ENCODE data around the gene FAM118A.
"Not testable (repeated sequence)": the region's sequence is repeated elsewhere in the genome, so short reads cannot be mapped to it uniquely, and the experiment has no call there.

FAM118A gene

DNA sequence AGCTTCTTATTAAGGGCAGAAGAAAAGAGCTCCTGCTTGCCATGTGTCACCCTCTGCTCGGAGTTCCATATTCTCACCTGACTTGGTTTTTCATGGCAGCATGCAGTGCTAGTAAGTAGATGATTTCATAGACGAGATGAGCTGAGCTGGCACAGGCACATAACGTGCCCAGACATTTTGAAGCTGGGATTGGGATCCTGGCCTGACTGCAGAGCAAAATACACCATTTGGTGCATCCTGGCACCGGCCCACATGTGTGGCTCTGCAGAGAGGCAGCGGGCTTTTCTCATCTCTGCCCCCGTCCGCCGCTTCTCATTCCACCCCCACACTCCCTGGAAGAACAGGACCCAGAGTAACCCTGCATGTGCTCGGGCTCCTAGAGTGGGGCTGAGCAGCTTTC lies 24.8 kb downstream of the FAM118A start:
- no peak for DNase-seq

DNA sequence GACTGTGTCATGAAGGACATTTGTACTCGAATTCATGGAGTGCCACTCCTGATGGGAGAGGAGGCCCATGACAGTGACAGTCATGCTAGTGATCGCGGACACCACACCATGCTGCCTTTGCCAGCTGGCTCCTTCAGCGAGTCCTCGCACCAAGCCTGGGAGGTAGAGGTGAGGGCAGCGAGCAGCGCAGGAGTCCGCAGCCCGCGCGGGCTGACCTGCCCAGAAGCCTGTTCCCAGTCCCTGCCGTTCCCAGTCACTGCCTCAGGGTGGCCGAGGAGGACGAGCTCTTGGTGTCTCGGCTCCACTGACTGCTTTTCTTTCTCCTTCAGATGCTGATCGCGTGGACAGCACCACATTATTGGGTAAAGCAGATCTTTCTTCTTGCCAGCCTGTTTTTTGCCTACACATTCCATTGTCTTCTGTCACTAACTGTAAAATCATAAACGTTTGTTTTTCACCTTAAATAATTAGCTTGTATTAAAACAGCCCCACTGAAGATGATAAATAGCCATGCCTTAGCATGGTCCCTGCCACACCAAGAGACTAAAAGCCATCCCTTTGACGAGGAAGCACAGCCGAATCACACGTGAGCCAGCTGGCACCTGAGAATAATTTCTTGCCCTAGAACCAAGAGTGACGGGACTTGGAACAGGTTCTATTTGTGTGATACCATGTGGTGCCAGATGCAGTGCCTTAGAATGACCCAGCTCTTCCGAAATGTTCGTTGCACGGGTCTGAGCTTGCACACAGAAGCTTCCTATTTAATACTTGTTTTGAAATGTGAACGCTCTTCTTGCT lies 25.5 kb downstream of the FAM118A start:
- no peak for DNase-seq

DNA sequence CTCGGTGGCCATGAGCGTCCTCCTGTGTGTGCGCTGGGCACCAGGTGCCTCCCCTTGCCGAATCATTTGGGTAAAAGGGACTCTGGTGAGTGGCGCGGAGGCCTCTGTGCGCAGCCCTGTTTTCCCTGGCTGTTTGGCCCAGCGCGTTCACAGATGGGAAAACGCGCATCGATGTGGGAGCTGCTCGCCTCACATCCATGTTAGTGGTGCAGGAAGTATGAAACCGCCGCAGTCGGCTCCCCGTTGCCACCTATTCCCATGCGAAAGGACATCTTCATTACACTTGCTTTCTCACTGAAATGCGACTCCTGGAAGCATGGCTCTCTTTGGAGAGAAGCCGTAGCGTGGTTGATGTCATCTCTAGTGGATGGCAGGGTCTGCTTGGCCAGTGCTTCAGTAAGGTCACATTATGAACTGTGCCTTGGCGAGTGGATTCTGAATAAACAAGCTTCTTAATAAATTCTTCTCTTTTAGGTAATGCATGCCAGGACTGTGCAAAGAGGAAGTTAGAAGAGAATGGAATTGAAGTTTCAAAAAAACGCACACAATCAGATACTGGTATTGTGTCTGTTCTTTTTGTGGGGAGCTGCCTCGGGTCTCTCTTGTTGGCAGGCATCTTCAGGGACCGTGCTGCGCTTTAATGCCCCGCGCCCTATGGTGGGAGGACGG lies 26.3 kb downstream of the FAM118A start:
- DNase-seq: no peak

DNA sequence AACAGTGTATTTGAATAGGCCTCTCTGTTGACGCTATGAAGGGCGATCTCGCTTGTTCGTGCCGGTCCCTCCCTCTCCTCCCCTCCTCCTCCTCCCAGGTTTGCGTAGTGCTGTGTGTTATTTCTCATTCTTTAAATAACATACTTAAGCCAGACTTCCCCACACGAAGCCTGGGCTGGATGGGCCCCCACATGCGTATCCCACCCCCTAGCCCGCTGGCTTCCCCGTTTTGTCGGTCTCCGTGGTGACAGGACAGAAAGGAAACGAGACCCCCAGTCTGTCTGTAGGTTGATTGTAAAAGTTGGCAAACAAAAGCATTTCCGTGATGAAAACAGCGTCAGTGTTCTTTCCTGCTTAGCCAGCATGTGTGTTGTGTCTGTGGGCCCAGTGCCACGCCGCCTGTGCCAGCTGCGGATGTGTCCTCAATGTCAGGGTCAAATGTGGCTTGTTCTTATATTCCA lies 27.3 kb downstream of the FAM118A start:
- no peak for DNase-seq

DNA sequence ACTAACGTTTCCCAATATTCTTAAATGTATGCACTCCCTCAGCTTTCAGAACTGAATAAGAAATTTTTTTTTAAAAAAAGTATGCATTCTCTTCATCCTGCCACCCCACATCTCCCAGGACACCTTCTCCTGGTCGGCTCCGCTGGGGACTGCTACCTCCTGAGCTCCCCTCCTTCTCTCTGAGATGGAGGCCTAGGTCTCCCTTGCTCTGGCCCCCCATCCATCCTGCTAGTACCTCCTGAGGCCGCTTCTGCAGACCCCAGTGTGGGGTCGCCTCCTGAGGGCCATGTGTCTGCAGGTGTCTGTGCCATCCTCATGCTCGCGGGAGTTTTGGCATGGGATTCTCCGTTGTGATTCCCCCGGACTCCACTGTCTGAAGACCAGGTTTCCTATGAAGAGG lies 27.8 kb downstream of the FAM118A start:
- DNase-seq: no peak

DNA sequence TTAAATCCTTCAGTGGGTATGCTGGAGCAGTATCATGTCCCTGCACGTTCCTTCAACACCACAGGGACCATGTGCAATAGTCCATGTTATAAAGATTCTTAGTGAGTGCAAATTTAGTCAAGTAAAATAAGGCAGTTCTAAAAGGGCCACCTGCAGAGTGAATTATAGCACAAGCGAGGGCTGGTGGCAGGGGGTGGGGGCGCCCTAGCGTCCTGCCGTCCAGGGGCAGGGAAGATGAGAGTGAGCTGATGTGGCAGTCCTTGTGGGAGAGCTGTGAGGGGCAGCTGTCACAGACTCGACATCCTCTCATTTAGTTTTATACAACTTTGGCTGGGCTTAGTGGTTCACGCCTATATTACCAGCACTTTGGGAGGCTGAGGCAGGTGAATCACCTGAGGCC lies 29.1 kb downstream of the FAM118A start:
- DNase-seq: no peak

DNA sequence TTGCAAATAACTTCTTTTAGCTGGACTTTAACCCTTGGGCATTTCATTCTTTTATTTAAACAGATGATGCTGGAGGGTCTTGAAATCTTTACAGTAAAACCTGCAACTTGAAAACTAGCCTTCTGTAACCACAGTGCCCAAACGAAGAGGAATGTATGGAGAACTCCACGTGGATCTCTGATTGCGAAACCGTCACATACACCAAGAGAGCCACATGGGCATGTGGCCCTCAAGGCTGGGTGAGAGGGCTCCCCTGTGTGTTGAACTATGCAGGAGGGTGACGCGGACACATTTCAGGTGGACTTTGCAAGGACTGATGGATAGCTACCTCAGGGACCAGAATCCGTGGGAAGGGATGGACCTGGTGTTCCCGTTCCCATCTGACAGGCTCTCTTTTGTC lies 30.6 kb downstream of the FAM118A start:
- no peak for DNase-seq

DNA sequence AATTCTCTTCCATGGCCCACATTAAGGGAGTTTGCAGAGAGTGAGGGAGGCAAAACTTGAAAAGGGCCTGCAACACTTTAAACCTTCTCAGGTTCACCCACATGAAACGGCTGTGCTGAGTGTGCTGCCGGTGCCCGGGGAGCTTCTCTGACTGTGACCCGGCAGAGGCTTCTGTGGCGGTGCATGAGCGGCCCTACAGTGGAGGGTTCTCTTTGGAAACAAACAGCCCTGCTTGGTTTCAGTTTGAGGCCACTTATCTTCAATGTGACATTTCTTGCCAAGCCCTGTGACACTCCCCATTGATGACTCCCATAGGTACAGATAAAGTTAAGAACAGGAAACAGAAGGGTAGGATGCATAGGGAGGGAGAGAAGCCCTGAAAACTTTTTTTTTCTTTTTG lies 31.8 kb downstream of the FAM118A start:
- DNase-seq: no peak

DNA sequence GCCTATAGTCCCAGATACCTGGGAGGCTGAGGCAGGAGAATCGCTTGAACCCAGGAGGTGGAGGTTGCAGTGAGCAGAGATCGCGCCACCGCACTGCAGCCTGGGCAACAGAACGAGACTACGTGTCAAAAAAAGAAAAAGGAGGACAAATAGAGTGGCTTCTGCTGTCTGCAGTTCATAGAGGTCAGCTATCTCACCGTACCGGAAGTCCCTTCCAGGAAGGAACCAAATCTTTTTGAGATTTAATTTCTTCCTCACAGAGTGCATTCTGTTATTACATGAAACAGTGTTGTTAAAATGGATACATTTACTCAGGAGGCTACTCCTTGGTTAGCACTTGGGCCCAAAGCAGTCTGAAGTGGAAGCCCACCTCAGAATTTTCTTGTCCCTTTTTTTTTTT lies 33.4 kb downstream of the FAM118A start:
- no peak for DNase-seq

DNA sequence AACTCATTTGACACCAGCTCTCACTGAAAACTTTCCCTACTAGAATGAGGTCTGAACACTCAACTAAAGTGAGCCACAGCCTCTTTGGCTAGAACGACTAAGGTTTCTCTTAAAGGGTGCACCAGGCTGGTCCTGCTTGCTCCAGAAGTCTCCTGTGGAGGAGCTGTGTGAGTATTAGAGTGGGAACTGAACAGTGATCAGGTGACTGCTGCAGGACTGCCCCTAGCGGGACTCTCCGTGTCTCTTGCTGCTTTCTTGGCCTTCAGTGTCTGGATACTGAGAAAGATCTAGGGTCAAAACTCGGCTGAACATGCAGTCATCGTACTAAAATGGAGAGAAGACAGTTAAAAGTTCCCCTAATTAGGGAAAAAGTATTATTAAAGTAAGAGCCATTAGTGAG lies 34.6 kb downstream of the FAM118A start:
- no peak for DNase-seq

DNA sequence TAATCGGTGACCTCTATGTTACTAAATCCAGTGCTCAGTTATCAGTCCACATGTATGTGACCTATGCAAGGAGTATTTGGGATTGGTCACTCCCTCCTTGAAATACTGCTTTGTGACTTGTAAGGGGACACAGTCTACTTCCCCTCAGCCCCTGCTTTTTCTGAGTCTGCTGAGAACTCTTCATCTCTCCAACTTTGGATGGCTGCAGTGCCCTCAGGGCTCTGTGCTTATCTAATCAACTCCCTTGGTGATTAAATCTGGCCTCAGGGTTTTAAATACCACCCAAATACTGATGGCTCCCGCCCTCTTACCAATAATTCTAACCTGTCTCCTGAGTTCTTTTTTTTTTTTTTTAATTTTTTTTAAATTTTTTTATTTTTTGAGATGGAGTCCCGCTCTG lies 40.2 kb downstream of the FAM118A start:
- no peak for DNase-seq

DNA sequence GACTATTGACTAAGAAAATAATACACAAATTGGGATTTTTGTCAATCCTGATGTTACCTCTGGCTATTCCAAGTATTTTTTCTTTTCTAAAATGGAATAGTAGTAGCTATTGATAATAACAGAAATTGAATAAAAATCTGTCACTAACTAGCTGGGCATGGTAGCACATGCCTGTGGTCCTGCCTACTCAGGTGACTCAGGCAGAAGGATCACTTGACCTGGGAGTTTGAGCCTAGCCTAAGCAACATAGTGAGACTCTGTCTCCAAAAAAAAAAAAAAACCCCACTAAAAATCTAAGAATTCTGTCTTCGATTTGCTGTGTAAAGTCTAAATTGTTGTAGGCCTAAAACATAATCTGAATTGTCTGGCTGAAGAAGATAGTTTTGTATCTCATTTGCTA lies 42.2 kb downstream of the FAM118A start:
- no peak for DNase-seq

DNA sequence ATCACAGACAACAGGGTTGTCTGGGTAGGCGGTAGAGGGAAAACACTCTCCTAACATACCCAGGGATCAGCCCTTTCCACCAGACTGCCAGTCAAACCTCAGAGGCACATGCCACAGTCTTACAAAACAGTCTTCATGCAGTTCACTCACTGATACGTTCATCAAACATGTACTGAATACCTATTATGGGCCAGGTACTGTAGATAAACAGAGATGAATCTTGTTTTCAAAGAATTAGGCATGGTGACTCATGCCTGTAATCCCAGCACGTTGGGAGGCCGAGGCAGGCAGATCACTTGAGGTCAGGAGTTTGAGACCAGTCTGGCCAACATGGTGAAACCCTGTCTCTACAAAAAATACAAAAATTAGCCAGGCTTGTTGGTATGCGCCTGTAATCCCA lies 43.0 kb downstream of the FAM118A start:
- not testable (repeated sequence) for DNase-seq

DNA sequence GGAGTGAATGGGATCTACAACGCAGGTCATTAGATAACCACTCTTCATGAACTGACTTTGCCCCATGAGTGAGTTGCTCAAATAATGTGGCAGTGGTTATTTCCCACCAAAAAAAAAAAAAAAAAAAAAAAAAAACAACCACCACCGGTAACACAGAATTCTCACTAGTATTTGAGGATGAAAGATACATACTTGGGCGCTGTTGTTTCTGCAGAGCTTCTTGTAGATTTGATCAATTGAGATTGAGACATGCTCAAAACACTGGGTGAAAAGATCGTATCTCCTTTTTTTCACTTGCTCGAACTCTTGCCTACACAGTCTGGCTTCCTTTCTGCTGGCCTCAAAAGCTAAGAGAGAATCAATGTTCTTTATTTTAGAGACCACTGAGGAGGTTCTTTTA lies 44.1 kb downstream of the FAM118A start:
- DNase-seq: no peak

DNA sequence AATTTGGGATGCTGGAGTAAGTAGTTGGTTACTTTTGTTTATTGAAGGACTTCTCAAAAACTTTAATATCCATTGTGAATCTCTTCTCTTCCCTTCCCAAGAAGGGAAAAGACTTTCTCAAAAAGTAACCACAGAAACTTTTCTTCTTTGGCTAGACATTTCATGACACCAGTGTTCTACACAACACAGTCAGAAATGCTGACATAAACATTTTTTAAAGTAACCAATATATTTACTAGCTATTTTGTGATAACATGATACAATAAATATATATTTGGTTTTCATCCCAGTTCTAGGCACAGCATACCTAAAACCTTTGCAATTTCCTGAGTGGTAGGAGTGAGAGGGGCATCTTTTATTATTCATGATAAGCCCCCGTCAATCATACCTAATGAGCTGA lies 47.8 kb downstream of the FAM118A start:
- DNase-seq: no peak

DNA sequence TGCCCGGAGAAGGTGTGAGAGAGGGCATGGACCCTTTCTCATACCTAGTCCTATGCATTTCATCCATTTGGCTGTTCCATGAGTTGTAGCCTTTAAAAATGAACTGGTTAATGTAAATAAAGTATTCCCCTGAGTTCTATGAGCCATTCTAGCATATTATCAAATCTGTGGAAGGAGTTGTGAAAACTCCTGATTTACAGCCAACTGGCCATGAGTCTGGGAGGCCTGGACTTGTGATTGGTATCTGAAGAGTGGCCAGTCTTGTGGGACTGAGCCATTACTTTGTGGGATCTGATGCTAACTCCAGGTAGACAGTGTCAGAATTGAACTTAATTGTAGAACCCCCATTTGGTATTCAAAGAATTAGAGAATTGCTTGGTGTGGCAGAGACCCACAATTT lies 48.4 kb downstream of the FAM118A start:
- no peak for DNase-seq

DNA sequence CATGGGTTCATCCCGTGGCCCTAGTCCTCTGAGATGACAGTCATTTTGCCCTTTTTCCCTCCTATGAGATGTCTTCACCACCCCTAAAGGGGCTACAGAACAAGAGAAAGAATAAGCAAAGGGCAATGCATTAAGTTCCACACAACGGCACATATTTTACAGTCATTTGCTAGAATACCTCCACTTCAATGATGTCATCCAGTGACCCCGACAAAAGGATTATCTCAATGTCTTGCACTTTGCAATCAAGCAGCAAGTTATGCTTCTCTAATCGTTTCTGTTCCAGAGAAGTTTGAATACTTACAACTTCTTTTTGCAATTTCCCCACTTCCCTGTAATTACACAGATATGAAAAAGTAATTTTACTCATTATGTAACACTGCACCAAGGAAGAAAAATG lies 49.9 kb downstream of the FAM118A start:
- no peak for DNase-seq

DNA sequence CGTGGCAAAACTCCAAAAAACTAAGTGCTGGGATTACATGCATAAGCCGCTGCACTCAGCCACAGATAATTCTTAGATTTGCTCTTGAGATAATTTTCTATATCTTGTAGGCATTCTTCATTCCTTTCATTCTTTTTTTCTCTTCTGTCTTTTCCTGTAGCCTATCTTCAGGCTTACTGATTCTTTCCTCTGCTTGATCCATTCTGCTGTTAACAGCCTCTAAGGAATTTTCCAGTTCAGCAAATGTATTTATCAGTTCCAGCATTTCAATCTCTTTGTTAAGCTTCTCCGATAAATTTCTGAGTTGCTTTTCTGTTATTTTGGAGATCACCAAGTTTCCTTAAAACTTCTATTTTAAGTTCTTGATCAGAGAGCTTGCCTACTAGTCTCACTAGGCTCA lies 57.0 kb downstream of the FAM118A start:
- no peak for DNase-seq

DNA sequence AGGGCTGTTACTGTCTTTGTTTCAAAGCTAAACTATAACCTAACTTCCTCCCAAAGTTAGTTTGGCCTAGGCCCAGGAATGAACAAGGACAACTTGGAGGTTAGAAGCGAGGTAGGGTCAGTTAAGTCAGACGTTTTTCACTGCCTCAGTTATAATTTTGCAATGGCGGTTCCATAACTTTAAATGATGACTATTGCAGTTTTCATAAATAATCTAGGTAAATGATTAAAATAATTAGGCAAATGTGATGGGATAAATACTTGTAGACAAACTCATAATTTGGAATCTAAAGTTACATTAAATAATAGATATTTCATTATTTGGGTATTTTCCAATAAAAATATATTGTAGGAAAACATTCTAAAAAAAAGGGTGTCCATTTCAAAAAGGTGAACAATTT lies 63.9 kb downstream of the FAM118A start:
- not testable (repeated sequence) for DNase-seq

DNA sequence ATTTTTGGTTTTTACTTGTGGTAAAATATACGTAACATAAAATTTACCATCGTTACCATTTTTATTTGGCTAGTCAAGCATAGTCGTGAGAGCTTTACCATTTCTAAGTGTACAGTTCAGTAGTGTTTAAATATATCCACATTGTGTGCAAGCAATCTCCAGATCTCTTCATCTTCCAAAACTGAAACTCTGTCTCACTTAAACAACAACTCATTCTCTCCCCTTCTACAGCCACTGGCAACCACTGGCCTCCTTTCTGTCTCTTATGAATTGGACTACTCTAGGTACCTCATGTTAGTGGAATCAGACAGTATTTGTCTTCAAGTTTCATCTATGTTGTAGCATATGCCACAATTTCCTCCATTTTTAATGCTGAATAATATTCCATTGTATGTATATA lies 66.3 kb downstream of the FAM118A start:
- DNase-seq: no peak

DNA sequence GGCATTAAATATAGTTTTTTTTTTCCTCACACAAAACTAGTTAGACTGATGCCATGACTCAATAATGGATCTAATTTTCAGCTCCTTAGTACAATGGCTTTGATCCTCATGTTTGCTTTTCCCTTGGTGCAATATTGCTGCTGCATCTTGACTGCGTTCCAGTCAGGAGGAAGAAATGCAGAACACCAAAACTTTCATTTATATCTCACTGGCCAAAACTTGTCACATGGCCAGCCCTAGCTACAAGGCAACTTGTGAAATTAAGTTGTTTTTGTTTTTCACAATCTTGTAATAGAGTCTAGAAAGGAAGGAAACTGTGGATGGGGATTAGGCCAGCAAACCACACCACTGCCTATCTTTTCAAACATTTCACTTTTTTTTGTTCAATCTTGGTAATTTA lies 67.0 kb downstream of the FAM118A start:
- no peak for DNase-seq

DNA sequence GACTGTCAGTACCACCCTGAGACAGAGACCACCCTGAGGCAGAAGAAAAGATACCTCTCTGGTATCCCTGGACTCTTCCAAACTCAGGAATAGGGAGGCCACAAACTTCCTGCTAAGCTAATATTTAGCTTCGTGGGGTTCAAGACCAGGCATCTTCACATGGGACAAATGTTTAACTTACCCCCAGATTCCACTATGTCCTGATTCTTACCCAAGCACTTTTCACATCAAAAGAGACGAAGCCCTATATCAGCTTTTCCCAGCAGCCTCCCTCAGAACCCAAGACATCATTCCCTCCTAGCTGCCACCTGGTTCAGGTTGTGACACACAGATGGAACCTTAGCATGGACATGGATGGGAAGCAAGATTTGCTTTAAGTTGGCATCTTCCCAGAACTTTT lies 71.6 kb downstream of the FAM118A start:
- no peak for DNase-seq

DNA sequence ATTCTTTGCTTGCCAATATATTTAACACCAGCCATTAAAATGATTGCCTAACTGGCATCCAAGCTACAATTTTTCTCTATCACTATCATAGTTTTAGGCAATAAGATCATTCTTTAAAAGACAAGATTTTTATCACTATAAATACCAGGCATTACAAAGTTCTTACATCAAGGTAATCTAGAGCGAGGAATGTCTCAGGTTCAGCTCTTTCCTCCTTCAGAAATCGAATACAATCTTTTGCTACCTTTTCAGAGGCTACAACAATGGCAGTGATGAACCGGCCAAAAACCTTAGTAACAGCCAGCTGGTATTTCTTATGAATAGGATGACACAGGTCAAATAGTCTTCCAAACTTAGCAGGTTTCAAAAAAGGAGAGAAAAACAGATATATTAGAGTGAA lies 79.8 kb downstream of the FAM118A start:
- DNase-seq: no peak
